Measurements from ENCODE around the gene SYTL1.
"Not testable (repeated sequence)": the region's sequence is repeated elsewhere in the genome, so short reads cannot be mapped to it uniquely, and the experiment has no call there.

SYTL1 gene

DNA sequence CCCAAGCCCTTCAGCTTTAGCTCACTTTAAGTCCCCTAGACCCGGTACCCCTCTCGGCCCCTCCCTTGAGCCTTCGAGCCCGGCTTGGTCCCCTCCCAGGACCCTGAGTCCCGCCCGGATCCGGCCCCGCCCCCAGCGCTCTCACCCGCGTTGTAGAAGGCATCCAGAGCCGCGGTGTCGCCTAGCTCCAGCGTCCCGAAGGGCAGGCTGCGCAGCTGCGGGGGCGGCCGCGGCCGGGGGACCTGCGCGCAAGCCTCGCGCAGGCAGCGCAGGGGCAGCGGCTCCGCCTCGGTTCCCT is 24.2 kb downstream of the SYTL1 start:
- DNase-seq = peak; percentile 61 to 71

DNA sequence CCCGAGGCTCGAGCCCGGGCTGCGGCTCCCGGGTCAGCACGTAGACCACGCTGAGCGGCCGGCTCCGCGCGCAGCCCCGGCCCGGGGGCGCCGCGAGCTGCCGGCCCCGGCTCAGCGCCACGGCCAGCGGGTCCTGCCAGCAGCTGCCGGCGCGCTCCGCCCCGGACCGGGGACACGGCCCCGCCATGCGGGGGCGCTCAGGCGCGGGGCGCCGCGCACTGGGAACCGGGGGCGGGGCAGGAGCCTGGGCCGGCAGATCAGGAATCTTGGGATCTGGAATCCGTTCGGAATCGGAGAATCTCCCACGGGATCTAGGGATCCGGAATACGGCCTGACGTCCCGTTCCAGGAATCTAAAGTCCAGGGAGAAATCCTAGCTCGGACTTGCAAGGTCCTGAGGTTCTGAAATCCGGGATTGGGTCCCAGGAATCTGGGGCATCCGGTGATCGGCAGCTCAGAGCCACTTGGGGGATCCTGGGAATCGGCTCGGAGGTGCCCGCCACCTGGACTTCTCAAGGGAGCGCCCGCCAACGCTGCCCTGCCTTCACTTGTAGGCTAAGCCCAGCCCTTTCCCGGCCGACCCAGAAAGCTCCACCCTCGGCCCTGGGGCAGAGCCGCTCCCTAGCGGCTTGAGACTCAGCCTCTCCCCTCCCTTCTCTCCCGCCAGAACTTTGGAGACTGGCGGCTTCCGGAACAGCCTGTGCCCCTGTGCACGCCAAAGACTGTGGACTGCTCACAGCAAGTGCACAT is 24.8 kb downstream of the SYTL1 start, which contains the start of gene MAP3K6:
TSS of gene MAP3K6 (minus strand) at position 551 of the 749 bp plus-strand sequence. CDS start at position 187, 364 bp downstream.
- DNase-seq = peak in 1 of 2 donors; percentile 18

DNA sequence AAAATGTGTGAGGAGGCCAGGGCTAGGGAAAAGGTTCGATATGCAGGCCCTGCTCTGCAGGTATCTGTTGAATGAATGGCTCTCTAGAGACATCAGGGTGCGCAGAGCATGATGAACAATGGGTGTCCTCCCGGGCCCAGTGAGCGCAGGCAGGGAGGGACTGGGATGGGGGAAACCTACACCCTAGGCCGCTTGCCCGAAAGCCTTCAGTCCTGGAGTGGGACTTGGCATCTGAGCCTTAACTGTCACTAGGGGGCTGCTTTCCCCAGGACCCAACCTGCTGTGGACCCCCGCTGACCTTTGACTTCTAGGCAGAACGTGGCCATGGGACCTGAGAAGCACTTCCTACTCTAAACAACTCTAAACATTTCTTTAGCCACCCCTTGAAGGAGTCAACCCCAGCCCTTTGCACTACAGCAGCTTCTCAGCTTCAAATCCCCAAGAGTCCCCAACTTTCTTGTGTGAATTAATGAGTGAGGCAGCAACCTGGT is 25.4 kb downstream of the SYTL1 start:
- no peak for DNase-seq

DNA sequence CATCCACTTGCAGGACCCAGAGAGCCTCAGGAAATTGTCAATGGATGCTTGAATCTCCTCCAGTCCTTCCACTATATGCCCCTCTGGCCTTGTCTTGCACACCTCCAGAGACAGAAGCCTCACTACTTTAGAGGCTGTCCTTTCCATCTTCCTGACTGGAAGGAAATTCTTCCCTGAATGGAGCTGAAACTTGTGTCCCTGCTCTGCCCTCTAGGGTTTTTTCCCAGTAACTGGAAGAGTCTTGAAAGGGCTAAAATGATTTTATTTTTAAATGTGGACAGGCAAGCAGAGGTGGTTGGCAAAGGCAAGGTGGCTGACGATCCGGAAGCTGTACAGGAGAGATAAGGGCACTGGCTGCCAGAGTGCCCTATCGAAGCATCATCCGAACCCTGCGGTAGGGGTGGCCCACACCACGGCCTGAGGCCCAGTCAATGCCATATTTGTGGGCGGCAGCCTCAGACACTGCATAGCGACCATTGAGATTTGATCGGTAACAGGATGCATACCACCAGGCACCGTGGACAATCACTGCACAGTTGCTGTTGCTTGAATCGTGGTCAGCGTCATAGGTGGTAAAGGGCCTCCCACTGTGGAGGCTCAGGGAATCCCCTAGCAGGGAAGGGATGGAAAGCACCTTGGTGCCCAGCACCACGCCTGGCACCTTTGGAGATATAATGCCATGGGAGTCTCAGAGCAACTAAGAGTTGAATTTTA is 27.2 kb downstream of the SYTL1 start:
- no peak for DNase-seq

DNA sequence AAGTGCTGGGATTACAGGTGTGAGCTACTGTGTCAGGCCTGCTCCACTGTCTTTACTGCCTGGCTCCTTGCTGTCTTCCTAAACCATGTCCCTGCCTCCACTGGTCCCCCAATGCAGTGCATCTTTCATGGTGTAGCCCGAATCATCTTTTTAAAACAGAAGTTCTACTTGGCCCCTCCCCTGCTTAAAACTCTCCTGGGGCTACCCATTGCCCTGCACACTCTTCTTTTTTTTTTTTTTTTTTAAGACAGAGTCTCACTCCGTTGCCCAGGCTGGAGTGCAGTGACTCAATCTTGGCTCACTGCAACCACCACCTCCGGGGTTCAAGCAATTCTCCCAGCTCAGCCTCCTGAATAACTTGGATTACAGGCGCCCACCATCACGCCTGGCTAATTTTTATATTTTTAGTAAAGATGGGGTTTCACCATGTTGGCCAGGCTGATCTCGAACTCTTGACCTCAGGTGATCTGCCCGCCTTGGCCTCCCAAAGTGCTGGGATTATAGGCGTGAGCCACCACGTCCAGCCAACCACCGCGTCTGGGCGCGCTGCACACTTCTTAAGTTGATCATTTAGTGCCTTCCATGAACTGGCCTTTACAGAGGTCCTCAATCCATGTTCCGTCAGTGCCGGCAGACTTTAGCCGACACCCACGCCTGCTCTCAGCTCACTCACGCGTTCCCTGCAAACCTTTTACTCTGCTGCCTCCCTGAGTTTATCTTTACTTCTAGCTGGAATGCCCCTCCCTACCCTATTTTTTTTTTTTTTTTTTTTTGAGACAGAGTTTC is 30.4 kb downstream of the SYTL1 start:
- no peak for DNase-seq

DNA sequence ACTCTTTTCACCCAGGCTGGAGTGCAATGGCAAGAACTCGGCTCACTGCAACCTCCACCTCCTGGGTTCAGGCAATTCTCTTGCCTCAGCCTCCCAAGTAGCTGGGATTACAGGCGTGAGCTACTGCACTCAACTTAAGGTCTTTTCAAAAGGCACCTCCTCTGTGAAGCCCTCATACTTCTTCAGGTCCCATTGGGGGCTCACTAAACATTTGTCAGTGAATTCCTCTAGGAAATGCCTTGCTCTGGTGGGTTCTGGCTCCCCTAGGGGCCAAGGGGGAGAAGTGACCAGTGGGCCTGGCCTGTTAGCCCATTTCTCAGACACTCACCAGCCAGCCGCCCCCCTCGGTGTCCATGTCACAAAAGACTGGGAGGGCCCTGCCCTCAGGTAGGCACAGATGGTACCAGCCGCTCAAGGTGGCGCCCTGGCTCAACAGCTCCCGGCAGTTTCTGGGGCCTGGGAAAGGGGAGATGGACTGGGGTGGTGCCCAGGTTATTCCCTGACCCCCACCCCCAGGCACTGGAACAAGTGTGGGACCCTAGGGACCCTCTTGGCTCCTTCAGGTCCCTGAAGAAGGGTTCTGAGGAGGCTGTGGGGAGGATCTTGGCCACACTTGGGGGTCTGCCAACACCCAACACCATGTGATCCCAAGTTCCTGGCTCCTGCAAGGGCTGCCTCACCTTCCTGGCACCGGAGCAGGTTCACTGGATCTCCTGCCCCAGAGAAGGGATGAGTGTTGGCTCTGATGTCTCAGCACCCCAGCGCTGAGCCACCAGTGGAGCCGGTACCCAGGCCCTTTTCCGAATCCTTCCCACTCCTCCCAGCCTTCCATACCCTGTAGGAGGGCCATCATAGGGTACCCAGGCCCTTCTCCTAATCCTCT is 31.2 kb downstream of the SYTL1 start:
- no peak for DNase-seq

DNA sequence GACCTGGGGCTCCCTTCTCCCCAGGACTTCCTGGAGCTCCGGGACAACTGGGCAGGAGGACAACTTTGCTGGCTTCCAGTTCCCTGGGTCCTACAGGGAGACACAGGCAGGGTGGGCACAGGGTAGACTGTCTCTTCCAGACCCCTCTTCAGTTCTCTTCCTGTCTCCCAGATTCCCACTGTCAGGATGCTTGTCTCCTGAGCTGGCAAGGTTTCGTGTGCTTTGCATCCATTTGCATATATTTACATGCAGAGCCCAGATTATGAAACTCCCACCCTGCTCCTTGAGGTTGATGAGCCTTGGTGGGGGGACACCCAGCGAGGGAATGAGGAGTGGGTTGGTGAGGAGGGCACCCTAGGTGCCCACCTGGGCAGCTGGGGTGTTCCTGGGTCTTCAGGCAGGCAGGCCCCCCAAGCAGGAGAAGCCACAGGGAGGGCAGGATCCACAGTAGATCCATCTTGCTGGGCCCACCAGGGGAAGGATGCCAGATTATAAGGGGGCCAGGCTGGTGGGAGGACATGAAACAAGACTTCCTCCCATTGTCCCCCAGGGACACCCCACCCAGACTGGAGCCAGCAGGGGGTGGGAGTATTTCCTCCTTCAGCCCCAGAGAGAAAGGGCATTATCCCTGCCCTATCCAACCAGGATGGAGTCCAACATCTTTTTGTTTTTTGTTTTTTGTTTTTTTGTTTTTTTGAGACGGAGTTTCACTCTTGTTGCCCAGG is 32.7 kb downstream of the SYTL1 start, which contains the start of gene FCN3:
TSS of gene FCN3 (minus strand) at position 463 of the 725 bp plus-strand sequence. CDS start at position 457, 6 bp downstream.
- DNase-seq = no peak

DNA sequence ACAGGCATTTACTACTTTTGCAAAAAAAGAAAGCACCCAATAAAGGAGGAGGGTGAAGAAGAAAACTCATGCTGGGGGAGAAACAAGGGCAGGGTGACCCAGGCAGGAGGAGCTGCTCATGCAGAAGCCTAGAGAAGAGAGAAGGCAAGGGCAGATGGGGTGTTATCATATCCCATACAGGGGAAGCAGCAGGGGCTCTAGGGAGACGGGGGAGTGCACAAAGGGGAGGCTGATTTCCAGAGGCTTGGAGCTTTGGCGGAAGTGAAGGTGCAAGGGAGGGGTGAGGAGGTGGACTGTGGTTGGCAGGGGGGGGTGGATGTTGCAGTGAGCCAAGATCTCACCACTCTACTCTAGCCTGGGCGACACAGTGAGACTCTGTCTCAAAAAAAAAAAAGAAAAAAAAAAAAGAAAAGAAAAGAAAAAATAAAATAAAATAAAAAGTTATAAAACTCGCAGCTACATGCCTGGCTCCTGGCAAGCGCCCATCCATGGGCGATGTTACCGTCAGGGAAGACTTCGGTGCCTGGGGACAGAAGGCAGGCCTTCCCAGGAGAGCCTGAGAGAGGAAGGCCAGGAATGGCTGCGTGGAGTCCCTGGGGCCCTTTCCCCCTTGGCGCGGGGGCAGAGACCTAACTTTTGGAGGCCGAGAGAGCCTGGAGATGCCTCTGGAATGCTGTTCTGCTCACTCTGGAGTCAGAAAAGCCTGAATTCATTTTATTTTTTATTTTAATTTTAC is 36.1 kb downstream of the SYTL1 start:
- DNase-seq = no peak

DNA sequence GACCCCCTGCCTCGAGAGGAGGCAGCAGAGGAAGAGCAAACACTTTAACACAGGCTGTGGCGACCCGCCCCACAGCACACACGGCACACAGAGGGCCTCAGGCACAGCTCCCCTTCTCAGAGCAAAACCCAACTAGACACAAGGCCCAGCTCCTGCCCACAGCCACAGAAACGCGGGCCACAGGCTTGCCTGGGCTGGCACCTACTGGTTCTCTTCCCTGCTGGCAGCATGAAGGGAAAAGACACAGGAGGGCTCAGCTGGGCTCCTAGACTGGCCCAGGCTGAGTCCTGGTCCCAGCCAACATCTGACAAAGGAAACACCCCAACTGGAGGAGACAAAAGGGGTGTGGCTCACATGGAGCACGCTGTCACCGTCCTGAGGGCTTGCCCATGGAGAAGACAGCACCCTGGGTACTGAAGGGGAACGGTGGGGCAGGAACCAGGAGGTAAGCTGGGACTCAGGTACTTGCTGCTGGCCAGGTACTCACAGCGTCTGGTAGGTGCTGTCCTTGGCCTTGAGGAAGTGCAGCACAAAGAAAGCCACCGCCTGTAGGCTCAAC is 37.8 kb downstream of the SYTL1 start:
- no peak for DNase-seq

DNA sequence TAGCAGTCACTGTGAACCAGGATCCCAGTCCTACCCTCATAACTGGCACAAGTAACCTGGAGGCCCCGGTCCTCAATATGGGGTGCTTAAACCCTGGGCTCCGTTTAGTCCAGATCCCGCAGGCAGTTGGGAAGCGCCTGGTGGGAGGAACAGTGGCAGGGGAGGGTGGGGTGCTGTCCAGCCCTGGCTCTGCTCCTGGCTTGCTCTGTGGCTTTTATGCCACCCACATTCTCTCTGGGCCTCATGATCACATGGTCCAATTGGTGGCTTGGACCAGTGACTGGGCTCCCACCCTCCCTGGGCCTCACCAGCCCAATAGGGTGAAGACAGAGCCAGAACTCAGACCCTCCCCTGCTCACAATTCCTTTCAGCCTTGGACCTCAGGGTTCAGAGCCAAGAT is 38.4 kb downstream of the SYTL1 start:
- DNase-seq = no peak

DNA sequence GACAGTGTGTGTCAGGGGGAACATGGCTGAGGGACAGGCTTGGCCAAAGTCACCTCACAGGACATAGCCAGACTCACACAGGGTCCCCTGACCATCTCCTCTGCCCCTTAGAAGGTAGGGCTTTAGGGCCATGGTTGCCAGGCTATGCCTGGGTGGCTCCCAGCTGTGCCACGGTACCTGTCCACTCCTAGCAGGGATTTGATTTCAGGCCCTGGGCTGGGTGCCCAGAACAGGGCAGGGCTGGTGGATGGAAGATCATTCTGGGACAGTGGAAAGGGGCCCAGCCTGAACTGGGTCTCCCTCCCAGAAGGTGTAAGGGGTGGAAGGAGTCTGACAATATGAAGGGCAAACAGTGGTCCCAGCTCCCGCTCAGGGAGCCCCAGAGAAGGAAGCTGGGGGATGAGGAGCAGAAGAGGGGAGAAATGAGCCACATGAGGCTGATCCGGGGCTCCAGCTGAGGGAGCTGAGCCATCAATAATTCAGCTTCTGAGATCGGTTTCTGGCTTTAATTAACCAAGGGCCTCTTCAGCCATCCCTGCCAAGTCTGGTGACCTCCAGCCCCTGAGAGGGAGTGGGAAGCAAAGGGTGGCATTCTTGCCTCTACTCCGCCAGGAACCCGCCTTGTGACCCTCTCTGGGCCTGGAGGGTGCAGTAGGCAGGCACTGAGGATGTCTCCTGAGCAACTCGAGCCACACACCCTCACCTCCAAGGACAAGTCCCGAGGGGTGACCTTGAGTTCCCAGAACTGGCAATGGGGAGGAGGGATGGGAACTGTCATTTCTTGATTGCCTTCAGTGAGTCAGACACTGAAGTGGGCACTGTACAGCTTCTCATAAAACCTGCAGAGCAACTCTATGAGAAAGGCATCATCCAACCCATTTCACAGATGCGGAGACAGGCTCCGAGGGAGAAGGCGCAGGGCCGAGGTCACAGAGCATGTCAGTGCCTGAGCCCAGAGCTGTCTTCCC is 39.2 kb downstream of the SYTL1 start:
- DNase-seq = no peak

DNA sequence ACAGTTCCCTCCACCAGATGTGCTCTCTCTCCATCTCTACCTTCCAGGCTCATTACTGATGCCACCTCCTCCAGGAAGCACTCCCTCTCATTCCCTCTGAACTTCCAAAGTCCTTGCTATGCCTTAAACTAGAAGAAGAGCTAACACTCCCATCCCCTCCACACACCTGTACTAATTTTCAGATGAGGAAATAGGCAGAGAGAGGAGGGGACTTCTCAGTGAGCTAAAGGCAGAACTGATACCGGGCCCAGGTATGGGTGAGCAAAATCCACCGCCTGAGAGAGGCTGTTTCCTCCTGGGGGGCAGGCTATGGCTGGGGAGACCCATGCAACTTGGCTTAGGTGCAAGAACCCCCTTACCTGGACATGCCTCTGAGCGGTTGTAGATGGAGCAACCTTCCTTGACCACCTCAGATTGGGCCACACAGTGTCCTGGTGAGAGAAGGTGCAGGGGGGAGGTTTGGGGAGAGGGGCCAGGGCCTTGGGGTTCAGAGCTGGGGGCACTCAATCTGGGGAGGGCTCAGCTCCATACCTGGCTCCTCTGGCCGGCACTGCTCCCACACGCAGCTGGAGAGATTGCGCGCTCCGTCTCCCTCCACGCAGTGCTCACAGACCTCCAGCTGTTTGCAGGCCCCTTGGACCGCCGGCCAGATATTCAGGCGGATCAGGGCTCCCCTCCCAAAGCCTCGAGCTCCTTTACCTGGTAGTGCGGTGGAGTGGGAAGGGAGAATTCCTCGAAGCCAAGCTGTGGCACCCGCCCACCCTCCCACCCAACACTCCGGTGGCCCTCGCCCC is 40.3 kb downstream of the SYTL1 start:
- DNase-seq = no peak

DNA sequence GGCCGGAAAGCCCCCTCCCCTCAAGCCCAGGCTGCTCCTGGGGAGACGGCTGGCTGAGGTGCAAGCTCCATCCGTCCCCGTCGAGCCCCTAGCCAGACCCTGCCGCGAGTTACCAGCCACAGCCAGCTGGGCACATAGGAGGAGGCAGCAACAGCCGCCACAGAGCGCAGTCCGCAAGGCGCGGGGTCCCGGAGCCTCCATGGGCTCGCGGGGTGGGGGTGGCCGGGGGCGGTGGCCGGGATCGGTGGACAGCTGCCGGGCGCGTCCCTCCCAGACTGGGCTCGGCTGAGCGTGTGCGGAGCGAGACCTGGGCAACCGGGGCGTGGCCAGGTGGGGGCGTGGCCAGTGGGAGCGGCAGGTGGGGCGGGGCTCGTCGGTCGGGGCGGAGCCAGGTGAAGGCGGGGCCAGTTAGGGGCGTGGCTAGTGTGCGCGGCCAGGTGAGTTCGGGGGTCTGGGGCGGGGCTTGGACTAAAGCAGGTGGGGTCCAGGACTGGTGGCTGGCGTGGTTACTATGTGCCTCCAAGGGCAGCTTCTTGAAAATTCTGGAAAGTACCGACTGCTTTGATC is 41.3 kb downstream of the SYTL1 start, which contains the start of gene CD164L2:
TSS of gene CD164L2 (minus strand) at position 295 of the 567 bp plus-strand sequence. CDS start at position 201, 94 bp downstream.
- peak; percentile 32 to 42 for DNase-seq

DNA sequence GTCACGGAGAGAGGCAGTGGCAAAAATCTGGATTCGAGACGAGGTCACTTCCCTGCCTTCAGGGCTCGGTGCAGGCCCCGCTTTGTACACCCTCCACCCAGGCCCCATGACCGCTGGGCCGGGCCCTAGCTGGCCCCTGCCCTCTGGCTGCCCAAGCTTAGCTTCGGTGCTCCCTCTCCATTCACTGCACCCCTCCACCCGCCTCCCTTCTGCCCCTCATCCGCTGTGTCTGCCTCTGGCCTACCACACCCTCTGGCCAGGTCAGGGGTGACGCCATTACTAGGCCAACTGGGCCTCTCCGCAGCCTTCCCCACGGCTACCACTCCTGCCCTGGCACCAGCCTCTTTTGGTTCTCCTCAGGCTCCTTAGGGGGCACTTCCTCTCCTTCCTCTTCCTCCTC is 41.8 kb downstream of the SYTL1 start:
- no peak for DNase-seq

DNA sequence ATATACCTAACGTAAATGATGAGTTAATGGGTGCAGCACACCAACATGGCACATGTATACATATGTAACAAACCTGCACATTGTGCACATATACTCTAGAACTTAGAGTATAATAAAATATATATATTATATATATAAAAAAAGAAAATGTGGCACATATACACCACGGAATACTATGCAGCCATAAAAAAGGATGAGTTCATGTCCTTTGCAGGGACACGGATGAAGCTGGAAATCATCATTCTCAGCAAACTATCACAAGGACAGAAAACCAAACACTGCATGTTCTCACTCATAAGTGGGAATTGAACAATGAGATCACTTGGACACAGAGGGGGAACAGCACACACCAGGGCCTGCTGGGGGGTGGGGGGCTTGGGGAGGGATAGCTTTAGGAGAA is 43.0 kb downstream of the SYTL1 start:
- DNase-seq = not testable (repeated sequence)

DNA sequence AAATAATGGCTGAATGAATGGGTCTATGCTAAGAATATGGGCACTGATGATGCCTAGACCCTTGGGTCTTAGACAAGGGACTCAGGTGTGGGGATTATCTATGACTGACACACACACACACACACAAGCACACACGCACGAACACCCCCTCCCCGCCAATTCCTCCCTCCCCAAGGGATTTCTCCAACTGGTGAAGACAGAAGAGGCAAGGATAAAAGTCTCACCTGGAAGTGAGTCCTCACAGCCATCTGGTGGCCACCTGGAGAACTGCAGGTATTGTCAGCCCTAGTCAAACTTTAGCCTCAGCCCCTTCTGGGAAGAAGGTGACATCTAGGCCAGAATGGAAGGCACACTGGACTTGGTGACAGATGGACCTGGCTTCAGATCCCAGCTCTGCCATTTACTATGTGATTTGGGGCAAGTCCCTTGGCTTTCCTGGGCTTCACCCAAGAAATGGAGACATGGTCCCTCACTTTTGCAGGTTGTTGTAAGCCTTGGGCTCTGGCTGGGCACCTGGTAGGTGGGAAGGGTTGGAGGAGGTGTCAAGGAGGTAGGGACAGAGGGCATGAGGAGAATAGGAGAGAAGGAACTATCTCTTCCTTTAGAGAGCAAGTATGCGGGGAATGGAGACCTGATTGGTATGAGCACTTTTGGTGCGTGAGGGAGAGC is 46.6 kb downstream of the SYTL1 start:
- DNase-seq = peak; percentile 73 to 81

DNA sequence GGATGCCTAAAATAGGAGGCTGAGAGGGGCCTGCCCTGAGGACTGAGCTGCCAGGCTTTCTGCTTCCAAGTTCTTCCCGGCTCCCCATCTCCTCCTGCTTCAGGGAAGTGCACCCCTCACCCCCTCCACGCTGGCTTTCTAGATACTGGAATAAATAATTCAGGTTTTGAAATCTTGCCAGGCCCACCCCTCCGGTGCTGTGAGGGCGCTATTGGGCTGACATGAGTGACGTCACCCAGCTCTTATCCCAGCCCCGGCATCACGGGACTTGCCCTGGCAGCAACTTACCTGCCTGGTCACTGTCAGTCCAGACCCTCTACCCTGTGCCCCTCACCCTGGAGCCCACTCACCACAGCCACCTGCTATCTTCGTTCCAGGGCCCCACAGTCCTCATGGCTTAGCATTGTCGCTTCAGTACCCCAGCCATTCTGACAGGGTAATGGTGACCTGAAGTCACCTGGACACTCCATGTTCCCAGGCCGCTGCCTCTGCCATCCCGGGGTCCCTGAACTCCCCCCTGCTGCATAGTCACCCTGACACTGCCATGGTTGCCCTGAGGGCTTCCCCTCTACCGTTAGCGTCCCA is 49.8 kb downstream of the SYTL1 start:
- peak; percentile 36 for DNase-seq
